Peyer's patch (tissue), 4 donors: ENCODE measurements around the gene TCF7L1.

Experiments
- CTCF ChIP-seq, 6 experiments: fragments of 450-650 bp in 4 of 6; fragments of 200-600 bp in 2 of 6; sonication (generic) in 1 of 6; IDR thresholded peaks; one replicate each; pipeline ENCODE4 v1.5.1; 2017 to 2019; ENCODE audit warnings: antibody characterized with exemption in 6 of 6, mild to moderate bottlenecking in 3 of 6, moderate library complexity in 1 of 6
- POLR2A ChIP-seq, 2 donors: fragments of 450-650 bp; IDR thresholded peaks; one replicate each; pipeline ENCODE4 v1.5.1; 2017; ENCODE audit warnings: antibody characterized with exemption in 2 of 2, mild to moderate bottlenecking in 2 of 2, moderate library complexity in 2 of 2

GRCh38 chr2:85087541-85087940 lies 45.7 kb upstream of the TCF7L1 start:
- TF ChIP-seq CTCF (IDR thresholded peaks at IDR 0.05) (no peak), POLR2A (IDR thresholded peaks at IDR 0.05) (no peak)
